DMS 273 (cell line): ENCODE results near the gene PRKCE.
A peak's percentile ranks its signal among the peaks of the same experiment; 100 is the strongest.

Experiments used
- DNase-seq: peaks from one replicate; lab custom pipeline; 2025; ENCODE audit not compliant: unreplicated experiment; lab: John Stamatoyannopoulos, UW

PRKCE gene

GRCh38 chr2:45979065-45979464 lies 327.6 kb downstream of the PRKCE start:
- DNase-seq: no peak

- no peak for DNase-seq
These were observed 328.8 kb downstream of the PRKCE start for GRCh38 chr2:45980161-45980865.

GRCh38 chr2:45981384-45981930 lies 330.0 kb downstream of the PRKCE start:
- no peak for DNase-seq

GRCh38 chr2:45982096-45982495 lies 330.6 kb downstream of the PRKCE start:
- no peak for DNase-seq

- no peak for DNase-seq
These were observed 331.7 kb downstream of the PRKCE start for GRCh38 chr2:45983213-45983612.

GRCh38 chr2:45984366-45984765 lies 332.9 kb downstream of the PRKCE start:
- DNase-seq: no peak

- DNase-seq: no peak
These were observed 333.5 kb downstream of the PRKCE start for GRCh38 chr2:45984896-45985473.

GRCh38 chr2:45986509-45986908 lies 335.0 kb downstream of the PRKCE start:
- no peak for DNase-seq

GRCh38 chr2:45987856-45988255 lies 336.4 kb downstream of the PRKCE start:
- DNase-seq: no peak

GRCh38 chr2:45988879-45989278 lies 337.4 kb downstream of the PRKCE start:
- no peak for DNase-seq

GRCh38 chr2:45990131-45990530 lies 338.7 kb downstream of the PRKCE start:
- no peak for DNase-seq

GRCh38 chr2:45992021-45992740 lies 340.7 kb downstream of the PRKCE start:
- DNase-seq: no peak

- no peak for DNase-seq
These were observed 341.4 kb downstream of the PRKCE start for GRCh38 chr2:45992741-45993475.

- peak; percentile 83 for DNase-seq
These were observed 342.1 kb downstream of the PRKCE start for GRCh38 chr2:45993476-45993991.

- no peak for DNase-seq
These were observed 342.6 kb downstream of the PRKCE start for GRCh38 chr2:45994060-45994459.

GRCh38 chr2:46000660-46001059 lies 349.2 kb downstream of the PRKCE start:
- DNase-seq: no peak

GRCh38 chr2:46001290-46001689 lies 349.8 kb downstream of the PRKCE start:
- no peak for DNase-seq

GRCh38 chr2:46001741-46002506 lies 350.4 kb downstream of the PRKCE start:
- no peak for DNase-seq

- no peak for DNase-seq
These were observed 351.0 kb downstream of the PRKCE start for GRCh38 chr2:46002507-46002883.

- DNase-seq: no peak
These were observed 351.5 kb downstream of the PRKCE start for GRCh38 chr2:46002947-46003346.
